Activated naive CD8-positive, alpha-beta T cell treated with anti-CD3 and anti-CD28 coated beads, Interleukin-2, amount 10 ng/mL, durations not matched to agents 7 days and 5 days (primary cell): ENCODE data around the gene LRRN2. TPM values are rescaled to one million over a fixed set of nuclear protein-coding genes. Genes with fewer than 3 reads are reported as not detected.
A peak's percentile ranks its signal among the peaks of the same experiment; 100 is the strongest.

Experiments
- ATAC-seq: fragments of 150-1000 bp; cut with Tn5 transposase; one replicate; pipeline ENCODE4 v1.10.0; 2021; ENCODE audit warnings: low read depth, moderate library complexity
- POLR2A ChIA-PET: fragments of 350-600 bp; sonication (Branson Sonifier 250); formaldehyde crosslinking; loops from one replicate; lab custom pipeline; 2021; ENCODE audit warnings: antibody characterized with exemption; lab: Charles Lee
- DNase-seq: peaks from one replicate; pipeline ENCODE4 v3.0.0; 2021
- H3K27ac Mint-ChIP-seq: one replicate; pipeline ENCODE4 v1.8.0; 2022; ENCODE audit warnings: mild to moderate bottlenecking, mixed read lengths
- H3K27me3 Mint-ChIP-seq: one replicate; pipeline ENCODE4 v1.8.0; 2022; ENCODE audit warnings: mild to moderate bottlenecking, moderate library complexity, mixed read lengths
- H3K36me3 Mint-ChIP-seq: one replicate; pipeline ENCODE4 v1.8.0; 2021; ENCODE audit warnings: mild to moderate bottlenecking, mixed read lengths
- H3K4me1 Mint-ChIP-seq: one replicate; pipeline ENCODE4 v1.8.0; 2021; ENCODE audit warnings: mixed read lengths
- H3K4me3 Mint-ChIP-seq: one replicate; pipeline ENCODE4 v1.8.0; 2022; ENCODE audit warnings: mild to moderate bottlenecking, moderate library complexity, mixed read lengths
- H3K9me3 Mint-ChIP-seq: one replicate; pipeline ENCODE4 v1.8.0; 2021; ENCODE audit warnings: mixed read lengths
- total RNA-seq, 2 experiments: library from RNA; stranded (reverse); gene quantifications; one replicate each; pipeline ENCODE4 v1.2.3, GENCODE V29; 2021

Gene LRRN2
- total RNA-seq, 2 experiments from 2014 or later, result not detected

DNA sequence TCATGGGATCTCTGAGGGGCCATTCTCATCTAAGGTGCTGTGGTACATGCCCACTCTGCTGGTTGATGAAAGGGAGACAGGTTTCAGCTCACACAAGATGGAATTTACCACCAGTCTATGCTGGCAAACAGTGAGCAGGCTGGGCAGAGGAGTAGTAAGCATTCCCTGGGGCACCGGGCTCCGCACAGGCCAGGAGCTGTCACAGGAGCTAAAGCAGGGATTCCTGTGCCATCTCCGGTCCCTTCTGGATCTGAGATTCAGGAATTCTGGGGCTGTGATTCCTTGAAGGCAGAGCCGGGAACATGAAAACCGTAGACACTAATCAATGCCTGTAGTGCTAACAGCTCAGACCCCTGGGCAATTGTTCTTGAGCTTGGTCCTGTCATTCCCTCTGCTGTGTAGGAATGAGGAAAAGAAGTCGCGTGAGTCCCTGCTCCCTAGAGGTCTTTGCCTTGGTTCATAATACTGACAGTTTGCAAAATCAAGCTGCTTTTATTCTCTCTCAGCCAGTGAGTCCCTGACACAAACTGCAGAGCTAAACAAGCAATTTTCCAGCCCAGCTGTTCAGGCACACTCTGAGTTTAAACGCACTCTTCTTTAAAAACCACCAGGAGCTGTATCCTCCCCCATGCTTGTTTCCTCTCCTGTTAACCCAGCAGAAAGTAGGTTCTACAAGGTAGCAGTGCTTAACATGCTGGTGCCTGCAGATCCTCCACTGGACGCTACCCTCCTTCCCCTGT, 116.8 kb downstream of the LRRN2 start:
- Mint-ChIP-seq H3K4me1 (peaks cover 29% of the 10 kb centered on the region), H3K27me3 (no peaks in the 10 kb centered on the region), H3K36me3 (peaks cover 12% of the 10 kb centered on the region), H3K27ac (peak overlapping the region; percentile 43), H3K4me3 (no peak overlapping the region), H3K9me3 (no peaks in the 10 kb centered on the region)
- ATAC-seq (no peak), DNase-seq (no peak)
- POLR2A ChIA-PET, result interaction anchor here (1.8 kb wide), 1 partner anchor 10 kb away, joined by 6 read pairs; no protein-coding TSS in a partner anchor

Other genes with a start within 250 kb of the LRRN2 start
- gene PIK3C2B, start 190.9 kb downstream of the LRRN2 start, total RNA-seq, result 10 to 100 TPM; 37.1 to 41.8 TPM
- gene MDM4, start 169.3 kb downstream of the LRRN2 start, total RNA-seq, result 100 to 1,000 TPM; 118 to 143 TPM
- gene NFASC, start 185.1 kb upstream of the LRRN2 start, total RNA-seq, result under 1 TPM; 0.14 to 0.31 TPM